HAP-1 (cell line): ENCODE data around the gene SET.
"Not testable (repeated sequence)": the region's sequence is repeated elsewhere in the genome, so short reads cannot be mapped to it uniquely, and the experiment has no call there.

Experiments
- DNase-seq, 2 experiments: peaks; one replicate each; pipeline ENCODE4 v3.0.0-alpha.2; 2016 to 2020; ENCODE audit warnings: low spot score in 2 of 2
- H3K27me3 ChIP-seq: fragments of 250-450 bp; sonication (Bioruptor Pico); 2 replicates; pipeline ENCODE4 v1.5.1; 2020; ENCODE audit warnings: low read depth, mild to moderate bottlenecking, moderate library complexity
- H3K36me3 ChIP-seq: fragments of 250-450 bp; sonication (Bioruptor Pico); replicated peaks from 2 replicates; pipeline ENCODE4 v1.5.1; 2020; ENCODE audit warnings: mild to moderate bottlenecking
- H3K4me1 ChIP-seq: fragments of 250-450 bp; sonication (Bioruptor Pico); 2 replicates; pipeline ENCODE4 v1.5.1; 2020; ENCODE audit warnings: mild to moderate bottlenecking
- H3K4me3 ChIP-seq: fragments of 250-450 bp; sonication (Bioruptor Pico); 2 replicates; pipeline ENCODE4 v1.5.1; 2020; ENCODE audit warnings: mild to moderate bottlenecking, moderate library complexity
- H3K9me3 ChIP-seq: fragments of 250-450 bp; sonication (Bioruptor Pico); 2 replicates; pipeline ENCODE4 v1.5.1; 2020; ENCODE audit warnings: mild to moderate bottlenecking, moderate library complexity
- in situ Hi-C: fragments of 300-500 bp; cut with MboI; formaldehyde crosslinking; loops from 3 replicates; pipeline ENCODE4 v1.14.3; 2020; ENCODE audit warnings: low sequenced_read_pairs, inconsistent platforms, mixed read lengths

Gene SET

DNA sequence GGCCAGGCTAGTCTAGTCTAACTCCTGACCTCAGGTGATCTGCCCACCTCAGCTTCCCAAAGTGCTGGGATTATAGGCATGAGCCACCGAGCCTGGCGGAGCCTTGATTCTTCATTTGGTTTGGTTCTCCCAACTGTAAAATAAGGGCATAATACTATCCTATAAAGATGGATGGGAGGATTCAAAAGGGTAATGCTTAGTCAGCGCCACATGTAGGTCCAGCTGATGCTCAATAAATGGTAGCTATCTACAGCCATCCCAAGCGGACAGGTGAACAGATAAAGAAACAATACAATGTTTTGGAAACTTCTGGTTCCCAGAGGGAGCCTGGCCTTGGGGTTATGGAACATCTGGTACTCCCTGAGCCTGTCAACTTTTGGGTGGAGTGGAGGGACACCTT, 13.6 kb upstream of the SET start:
- no peaks in the 10 kb centered on the region for H3K27me3 ChIP-seq
- H3K36me3 ChIP-seq: no peaks in the 10 kb centered on the region
- DNase-seq: no peak
- in situ Hi-C loops: no loop called here
- no peaks in the 10 kb centered on the region for H3K9me3 ChIP-seq
- no peak overlapping the region for H3K4me3 ChIP-seq
- H3K4me1 ChIP-seq: no peaks in the 10 kb centered on the region

DNA sequence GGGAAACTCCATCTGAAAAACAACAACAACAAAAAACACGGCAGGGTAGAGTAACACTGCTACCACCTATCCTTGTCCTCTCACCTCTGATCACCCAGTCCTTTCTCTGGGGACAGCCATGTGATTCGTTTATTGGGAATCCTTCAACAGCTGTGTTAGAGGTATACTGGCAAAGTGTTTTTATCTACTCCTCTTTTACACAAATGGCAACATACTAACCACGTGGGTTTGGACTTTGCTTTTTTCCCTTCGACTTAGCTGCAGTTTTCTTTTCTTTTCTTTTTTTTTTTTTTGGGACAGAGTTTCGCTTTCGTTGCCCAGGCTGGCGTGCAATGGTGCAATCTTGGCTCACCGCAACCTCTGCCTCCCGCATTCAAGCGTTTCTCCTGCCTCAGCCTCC, 11.2 kb upstream of the SET start:
- no peak for DNase-seq
- Histone ChIP-seq H3K9me3 (no peaks in the 10 kb centered on the region), H3K36me3 (no peaks in the 10 kb centered on the region), H3K27me3 (no peaks in the 10 kb centered on the region), H3K4me3 (no peak overlapping the region), H3K4me1 (0 out of 2 replicates have a peak, but pooled peaks cover under 1% of the 10 kb centered on the region)
- in situ Hi-C loops: no loop called here

DNA sequence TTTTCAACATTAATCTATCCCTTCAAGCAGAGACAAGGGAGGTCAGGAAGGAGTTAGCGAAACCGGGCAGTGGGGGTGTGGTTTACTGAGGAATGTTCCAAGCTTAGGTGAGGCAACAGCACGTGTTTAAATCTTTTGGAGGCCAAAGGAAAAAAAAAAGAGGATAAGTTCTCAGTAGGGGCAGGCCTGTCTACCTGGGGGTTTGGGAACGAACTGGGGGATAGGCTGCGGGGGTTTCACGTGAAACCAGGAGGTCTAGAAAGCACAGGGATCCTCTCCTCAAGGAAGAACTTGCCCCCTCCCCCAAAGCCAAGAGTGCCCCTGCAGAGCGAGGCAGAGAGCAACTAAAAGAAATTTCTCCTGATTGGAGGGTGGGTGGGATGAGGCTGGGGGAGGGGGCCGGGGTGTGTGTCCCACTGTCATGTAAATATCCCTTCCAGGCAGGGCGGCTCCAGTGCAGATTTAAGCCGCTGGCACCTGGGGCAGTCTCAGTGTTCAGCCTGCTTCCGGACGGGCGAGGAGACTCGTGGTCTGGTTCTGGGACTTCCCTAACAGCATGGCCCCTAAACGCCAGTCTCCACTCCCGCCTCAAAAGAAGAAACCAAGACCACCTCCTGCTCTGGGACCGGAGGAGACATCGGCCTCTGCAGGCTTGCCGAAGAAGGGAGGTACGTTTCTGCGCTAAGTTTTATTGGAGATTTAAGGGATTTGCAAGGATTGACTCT, 5.5 kb upstream of the SET start:
- Histone ChIP-seq H3K4me3 (peak overlapping the region; percentile 61), H3K27me3 (no peaks in the 10 kb centered on the region), H3K36me3 (peaks cover 16% of the 10 kb centered on the region), H3K9me3 (no peaks in the 10 kb centered on the region), H3K4me1 (peaks cover 30% of the 10 kb centered on the region)
- peak; percentile 96 for DNase-seq
- in situ Hi-C loops: no loop called here

DNA sequence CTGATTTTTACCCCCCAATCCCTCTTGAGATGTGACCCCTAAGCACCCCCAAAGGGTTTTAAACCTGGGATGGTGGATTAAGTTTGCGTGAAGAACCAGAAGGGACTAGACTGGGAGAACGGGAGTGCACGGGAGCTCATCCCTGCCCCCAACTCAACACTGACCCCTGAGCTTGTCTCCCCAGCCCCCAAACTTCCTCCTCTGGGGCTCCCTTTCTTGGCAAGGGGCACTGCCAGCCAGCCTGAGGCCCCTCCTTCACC, 5.0 kb upstream of the SET start:
- Histone ChIP-seq H3K4me3 (peak overlapping the region; percentile 61), H3K36me3 (peaks cover 16% of the 10 kb centered on the region), H3K4me1 (peaks cover 32% of the 10 kb centered on the region), H3K27me3 (no peaks in the 10 kb centered on the region), H3K9me3 (no peaks in the 10 kb centered on the region)
- in situ Hi-C loops: no loop called here
- DNase-seq: no peak

DNA sequence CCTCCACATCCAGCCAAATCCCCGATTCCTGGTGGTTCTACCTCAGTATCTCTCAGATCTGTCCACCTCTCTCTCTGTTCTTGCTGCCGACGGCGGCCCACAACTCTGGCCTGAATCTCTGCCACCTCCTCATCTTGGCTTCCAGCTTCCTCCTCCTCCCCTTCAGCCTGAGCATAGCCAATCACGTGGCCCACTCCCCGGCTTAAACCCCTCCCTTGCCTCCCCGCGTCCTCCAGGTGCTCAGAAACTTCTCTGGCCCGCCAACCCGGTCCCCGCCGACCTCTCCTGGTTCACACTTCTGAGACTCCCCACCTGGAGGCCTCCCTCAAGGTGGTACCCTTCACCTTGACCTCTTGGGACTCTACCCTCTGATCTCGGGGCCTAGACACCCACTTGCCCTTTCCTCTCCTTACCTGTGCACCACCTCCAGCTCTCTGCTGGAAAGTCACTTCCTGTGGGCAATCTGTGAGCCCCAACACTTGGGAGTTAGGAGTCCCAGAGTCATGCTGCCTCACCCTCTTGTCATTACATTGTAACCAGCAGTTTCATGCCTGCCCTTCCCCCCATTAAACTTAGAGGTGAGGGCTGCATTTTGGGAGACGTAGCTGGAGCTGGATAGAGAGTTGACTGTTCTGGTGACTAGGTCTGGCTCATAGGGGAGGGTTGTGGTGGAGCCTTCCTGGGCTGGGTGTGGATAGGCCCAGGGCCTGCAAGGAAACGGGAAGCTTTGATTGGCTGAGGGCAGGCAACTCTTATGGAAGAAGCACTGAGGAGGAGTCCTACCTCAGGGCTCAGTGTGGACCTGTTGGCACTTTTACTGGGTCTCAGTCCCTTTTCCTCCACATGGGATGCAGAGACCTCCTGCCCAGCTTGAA, 4.5 kb upstream of the SET start:
- Histone ChIP-seq H3K4me1 (peaks cover 32% of the 10 kb centered on the region), H3K27me3 (no peaks in the 10 kb centered on the region), H3K4me3 (peak overlapping the region; percentile 61), H3K36me3 (peaks cover 16% of the 10 kb centered on the region), H3K9me3 (no peaks in the 10 kb centered on the region)
- in situ Hi-C loops: no loop called here
- peak; percentile 90 to 91 for DNase-seq

DNA sequence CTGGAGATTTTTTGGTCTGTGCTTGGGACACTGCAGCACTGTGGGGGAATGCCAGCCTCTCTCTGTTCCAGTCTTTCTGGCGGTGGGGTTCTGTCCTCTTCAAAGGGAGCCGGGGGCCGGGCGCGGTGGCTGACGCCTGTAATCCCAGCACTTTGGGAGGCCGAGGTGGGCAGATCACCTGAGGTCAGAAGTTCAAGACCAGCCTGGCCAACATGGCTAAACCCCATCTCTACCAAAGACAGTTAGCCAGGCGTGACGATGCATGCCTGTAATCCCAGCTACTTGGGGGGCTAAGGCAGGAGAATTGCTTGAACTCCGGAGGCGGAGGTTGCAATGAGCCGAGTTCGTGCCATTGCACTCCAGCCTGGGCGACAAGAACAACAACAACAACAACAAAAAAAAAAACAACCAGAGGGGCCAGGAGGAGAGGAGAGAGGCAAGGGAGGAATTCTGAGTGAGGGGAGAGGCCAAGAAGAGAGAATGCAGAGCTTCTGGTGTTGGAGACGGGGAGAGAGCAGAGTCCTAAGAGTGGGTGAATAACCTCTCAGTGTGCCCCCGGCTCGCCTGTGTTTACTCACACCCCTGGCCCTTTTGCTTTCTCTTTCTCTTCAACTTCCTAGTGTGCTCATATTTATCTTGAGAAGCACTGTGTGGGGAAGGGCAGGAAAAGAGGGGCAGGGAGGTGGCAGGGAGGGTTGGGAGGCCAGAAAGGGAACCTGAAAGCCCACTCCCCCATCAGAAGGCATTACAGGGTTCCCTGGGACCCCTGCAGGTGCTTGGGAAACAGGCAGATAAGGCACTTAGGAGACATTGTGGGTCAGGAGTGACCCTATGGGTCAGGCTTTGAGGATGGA, 3.2 kb upstream of the SET start:
- Histone ChIP-seq H3K27me3 (no peaks in the 10 kb centered on the region), H3K36me3 (peaks cover 23% of the 10 kb centered on the region), H3K4me1 (peaks cover 32% of the 10 kb centered on the region), H3K9me3 (no peaks in the 10 kb centered on the region), H3K4me3 (peak overlapping the region; percentile 61)
- DNase-seq: no peak
- in situ Hi-C loops: no loop called here

DNA sequence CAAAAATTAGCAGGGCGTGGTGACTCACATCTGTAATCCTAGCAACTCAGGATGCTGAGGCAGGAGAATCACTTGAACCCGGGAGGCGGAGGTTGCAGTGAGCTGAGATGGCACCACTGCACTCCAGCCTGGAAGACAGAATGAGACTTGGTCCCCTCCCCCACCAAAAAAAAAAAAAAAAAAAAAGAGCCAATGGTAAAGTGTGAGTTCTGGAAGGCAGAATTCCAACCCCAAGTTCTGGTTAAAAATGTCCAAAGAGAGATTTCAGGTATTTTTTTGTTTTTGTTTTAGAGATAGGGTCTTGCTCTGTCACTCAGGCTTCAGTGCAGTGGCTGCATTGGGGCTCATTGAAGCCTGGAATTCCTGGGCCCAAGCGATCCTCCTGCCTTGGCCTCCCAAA, 1.6 kb upstream of the SET start:
- DNase-seq: no peak
- H3K4me3 ChIP-seq: peak overlapping the region; percentile 44; the same call in 1 of the 2 replicates
- H3K36me3 ChIP-seq: peaks cover 39% of the 10 kb centered on the region
- H3K27me3 ChIP-seq: no peaks in the 10 kb centered on the region
- in situ Hi-C loops: no loop called here
- H3K4me1 ChIP-seq: peaks cover 32% of the 10 kb centered on the region
- H3K9me3 ChIP-seq: no peaks in the 10 kb centered on the region

DNA sequence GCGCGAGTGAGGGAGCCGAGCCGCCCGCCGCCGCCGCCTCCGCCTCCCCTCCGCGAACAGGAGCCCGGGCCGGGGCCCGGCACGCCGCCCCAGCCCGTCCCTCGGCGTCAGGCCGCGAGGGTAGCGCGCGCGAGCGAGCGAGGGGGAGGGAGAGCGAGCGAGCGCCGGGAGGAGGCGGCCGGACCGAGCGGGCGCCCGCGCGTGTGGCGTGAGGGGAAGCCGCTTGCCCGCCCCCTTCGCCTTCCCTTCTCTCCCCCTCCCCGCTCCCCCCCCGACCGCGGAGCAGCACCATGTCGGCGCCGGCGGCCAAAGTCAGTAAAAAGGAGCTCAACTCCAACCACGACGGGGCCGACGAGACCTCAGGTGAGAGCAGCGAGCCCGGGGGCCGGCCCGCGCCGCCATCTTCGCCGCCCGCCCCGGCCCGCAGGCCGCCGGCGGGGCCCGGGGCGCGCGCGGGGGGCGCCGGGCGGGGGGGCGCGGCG, 312 bp downstream of the SET start:
- H3K9me3 ChIP-seq: no peaks in the 10 kb centered on the region
- peak overlapping the region; percentile 43 for H3K4me3 ChIP-seq
- in situ Hi-C loops: no loop called here
- peaks cover 26% of the 10 kb centered on the region for H3K4me1 ChIP-seq
- peak in 1 of 2 experiments; percentile 59 for DNase-seq
- peaks cover 58% of the 10 kb centered on the region for H3K36me3 ChIP-seq
- no peaks in the 10 kb centered on the region for H3K27me3 ChIP-seq

DNA sequence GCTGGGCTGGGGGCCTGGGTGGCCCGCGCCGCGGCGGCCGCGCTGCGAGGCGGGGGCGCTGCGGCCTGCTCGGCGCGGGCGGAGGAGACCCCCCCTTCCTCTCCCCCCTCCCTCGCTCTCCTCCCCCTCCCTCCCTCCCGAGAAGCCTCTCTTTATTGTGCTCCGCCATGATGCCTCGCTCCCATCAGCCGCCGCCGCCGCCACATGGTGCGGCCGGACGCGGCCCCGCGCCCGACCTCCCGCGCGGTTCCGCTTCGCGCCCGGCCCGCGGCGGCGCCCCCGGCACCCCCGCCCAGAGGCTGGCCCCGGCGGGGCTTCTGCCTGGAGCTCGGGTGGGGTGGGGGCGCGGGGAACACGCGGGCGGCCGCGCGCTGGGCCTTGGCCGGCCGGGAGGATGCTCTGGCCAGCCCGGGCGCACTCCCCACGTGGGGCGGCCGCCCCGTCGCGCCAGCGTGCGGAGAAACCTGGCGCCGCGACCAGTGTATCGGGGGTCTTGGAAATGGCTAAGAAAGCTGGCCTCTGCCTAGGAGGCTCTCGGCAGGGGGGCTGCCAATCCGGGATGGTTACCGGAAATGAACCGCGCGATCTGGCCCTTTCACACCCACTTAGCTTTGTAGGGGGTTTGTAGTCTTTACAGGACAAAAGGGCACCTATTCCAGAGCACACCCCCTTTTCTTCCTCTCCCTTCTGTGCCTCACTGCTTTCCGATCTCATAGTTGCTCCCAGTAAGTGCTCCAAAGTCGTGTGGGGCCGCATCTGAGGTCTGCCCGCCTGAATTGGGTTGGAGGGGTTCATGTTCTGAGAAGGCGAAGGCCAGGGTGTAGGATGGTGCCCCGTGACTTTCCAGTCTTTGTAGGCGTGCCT, 1.0 kb downstream of the SET start:
- H3K4me1 ChIP-seq: peaks cover 23% of the 10 kb centered on the region
- no peaks in the 10 kb centered on the region for H3K27me3 ChIP-seq
- H3K36me3 ChIP-seq: peaks cover 56% of the 10 kb centered on the region
- peak in 1 of 2 experiments; percentile 71 for DNase-seq
- H3K4me3 ChIP-seq: peak overlapping the region; percentile 64
- H3K9me3 ChIP-seq: no peaks in the 10 kb centered on the region
- in situ Hi-C loops: loop anchor here (5.0 kb wide), 1 partner anchor 53 kb away; no protein-coding TSS in a partner anchor

DNA sequence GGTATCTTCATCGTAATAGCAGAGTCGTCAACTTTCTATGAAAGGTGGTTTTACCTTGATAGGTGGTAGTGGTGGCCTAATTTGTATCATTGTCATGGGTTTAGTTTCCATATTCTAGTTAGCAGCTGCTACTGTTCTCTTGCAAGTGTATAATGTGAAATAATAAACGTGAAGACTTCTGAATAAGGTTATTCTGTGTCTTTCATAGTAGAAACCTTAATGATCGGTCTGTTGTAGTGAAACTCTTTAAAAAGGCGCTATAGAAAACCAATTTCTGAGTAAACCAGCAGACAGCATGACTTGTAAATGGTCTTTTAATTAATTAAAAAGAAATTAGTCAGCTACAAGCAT, 1.6 kb downstream of the SET start:
- in situ Hi-C loops: loop anchor here (5.0 kb wide), 1 partner anchor 53 kb away; no protein-coding TSS in a partner anchor
- no peak for DNase-seq
- Histone ChIP-seq H3K4me1 (peaks cover 23% of the 10 kb centered on the region), H3K36me3 (peaks cover 62% of the 10 kb centered on the region), H3K9me3 (no peaks in the 10 kb centered on the region), H3K4me3 (peak overlapping the region; percentile 64), H3K27me3 (no peaks in the 10 kb centered on the region)

DNA sequence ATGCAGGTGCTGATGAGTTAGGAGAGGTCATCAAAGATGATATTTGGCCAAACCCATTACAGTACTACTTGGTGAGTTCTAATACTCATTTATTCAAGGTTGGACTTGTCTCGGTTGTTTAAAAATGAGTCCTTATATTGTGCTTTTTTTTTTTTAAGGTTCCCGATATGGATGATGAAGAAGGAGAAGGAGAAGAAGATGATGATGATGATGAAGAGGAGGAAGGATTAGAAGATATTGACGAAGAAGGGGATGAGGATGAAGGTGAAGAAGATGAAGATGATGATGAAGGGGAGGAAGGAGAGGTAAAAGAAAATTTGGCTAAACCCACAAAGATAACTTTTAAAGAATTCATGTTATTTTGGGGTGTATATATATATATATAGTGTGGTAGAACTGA, 4.7 kb downstream of the SET start:
- not testable (repeated sequence) for H3K9me3 ChIP-seq, H3K27me3 ChIP-seq, H3K4me1 ChIP-seq, H3K4me3 ChIP-seq, DNase-seq
- in situ Hi-C loops: loop anchor here (5.0 kb wide), 1 partner anchor 56 kb away; no protein-coding TSS in a partner anchor
- peaks cover 67% of the 10 kb centered on the region for H3K36me3 ChIP-seq

DNA sequence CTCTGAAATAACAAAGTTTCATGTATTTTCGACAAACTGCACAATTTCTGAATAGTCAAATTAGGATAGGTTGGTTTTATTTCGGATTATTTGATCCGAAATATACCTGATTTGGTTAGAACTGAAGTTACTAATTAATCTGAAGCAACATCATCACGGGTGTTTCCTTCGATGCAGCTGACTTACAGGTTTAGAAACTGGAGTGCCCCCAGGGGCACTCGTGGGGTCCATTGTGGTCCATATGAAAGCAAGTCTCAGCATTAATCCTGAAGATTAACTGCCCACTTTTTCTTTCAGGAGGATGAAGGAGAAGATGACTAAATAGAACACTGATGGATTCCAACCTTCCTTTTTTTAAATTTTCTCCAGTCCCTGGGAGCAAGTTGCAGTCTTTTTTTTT, 5.3 kb downstream of the SET start:
- H3K4me1 ChIP-seq: no peaks in the 10 kb centered on the region; the same call in 1 of the 2 replicates
- no peak for DNase-seq
- H3K27me3 ChIP-seq: no peaks in the 10 kb centered on the region
- H3K9me3 ChIP-seq: no peaks in the 10 kb centered on the region
- H3K36me3 ChIP-seq: peaks cover 67% of the 10 kb centered on the region
- in situ Hi-C loops: loop anchor here (5.0 kb wide), 1 partner anchor 57 kb away; no protein-coding TSS in a partner anchor
- H3K4me3 ChIP-seq: no peak overlapping the region
